HepG2 (cell line): Measurements from ENCODE around the gene FBP1. TPM values are rescaled to one million over a fixed set of nuclear protein-coding genes. Genes with fewer than 3 reads are reported as not detected.

Source experiments
- HHEX ChIP-seq: IDR thresholded peaks from 2 replicates; pipeline ENCODE4 v1.6.1; 2016; ENCODE audit warnings: control low read depth
- NFAT5 ChIP-seq: sonication (generic); formaldehyde crosslinking; IDR thresholded peaks from 2 replicates; pipeline ENCODE4 v1.4.0; 2020; ENCODE audit warnings: missing genetic modification reagents
- REST ChIP-seq, 2 experiments: IDR thresholded peaks; 2 replicates each; pipeline ENCODE4 v1.6.1; 2011 to 2012; ENCODE audit warnings: low read length in 2 of 2, borderline replicate concordance in 1 of 2, low read depth in 1 of 2, mild to moderate bottlenecking in 1 of 2, moderate library complexity in 1 of 2
- RFXANK ChIP-seq: IDR thresholded peaks from 2 replicates; pipeline ENCODE4 v1.6.1; 2016
- ZEB1 ChIP-seq: IDR thresholded peaks from 2 replicates; pipeline ENCODE4 v1.6.1; 2012; ENCODE audit warnings: mild to moderate bottlenecking, low read depth, inconsistent platforms; ENCODE audit not compliant: insufficient replicate concordance
- ZFX ChIP-seq: sonication (generic); formaldehyde crosslinking; IDR thresholded peaks from 2 replicates; pipeline ENCODE4 v1.4.0; 2020; ENCODE audit warnings: mild to moderate bottlenecking, low read depth, missing genetic modification reagents, moderate library complexity
- ZFY ChIP-seq: sonication (generic); formaldehyde crosslinking; IDR thresholded peaks from 2 replicates; pipeline ENCODE4 v1.4.0; 2020; ENCODE audit warnings: missing genetic modification reagents
- ZNF260 ChIP-seq: sonication (generic); formaldehyde crosslinking; IDR thresholded peaks from 2 replicates; pipeline ENCODE4 v1.4.0; 2020; ENCODE audit warnings: missing genetic modification reagents, low read depth, mild to moderate bottlenecking, borderline replicate concordance
- ZNF350 ChIP-seq: sonication (generic); formaldehyde crosslinking; IDR thresholded peaks from 2 replicates; pipeline ENCODE4 v1.4.0; 2020; ENCODE audit warnings: mild to moderate bottlenecking, low read depth, missing genetic modification reagents, borderline replicate concordance
- ZNF382 ChIP-seq: sonication (generic); formaldehyde crosslinking; IDR thresholded peaks from 2 replicates; pipeline ENCODE4 v1.5.0; 2020; ENCODE audit warnings: missing genetic modification reagents, mild to moderate bottlenecking, borderline replicate concordance
- ZNF501 ChIP-seq: sonication (generic); formaldehyde crosslinking; IDR thresholded peaks from 2 replicates; pipeline ENCODE4 v1.5.1; 2020; ENCODE audit warnings: mild to moderate bottlenecking, moderate library complexity, missing genetic modification reagents
- ZNF512 ChIP-seq: sonication (generic); formaldehyde crosslinking; IDR thresholded peaks from 2 replicates; pipeline ENCODE4 v1.4.0; 2020; ENCODE audit warnings: mild to moderate bottlenecking, missing genetic modification reagents
- ZNF792 ChIP-seq: IDR thresholded peaks from 2 replicates; pipeline ENCODE4 v1.6.1; 2016
- ZNF816 ChIP-seq: sonication (generic); formaldehyde crosslinking; IDR thresholded peaks from 2 replicates; pipeline ENCODE4 v1.8.0; 2022; ENCODE audit warnings: missing genetic modification reagents, mild to moderate bottlenecking, borderline replicate concordance
- polyA plus RNA-seq, 8 experiments: library from polyadenylated mRNA; depleted of rRNA in 3 of 8; stranded (reverse) in 7 of 8; unstranded in 1 of 8; fragments of >200 nt; fragmentation: Illumina TruSeq in 4 of 8; extraction: Trizol in 4 of 8; gene quantifications; 2 replicates each; pipeline versions ENCODE4 v1.2.1 to v1.2.3, GENCODE V29; 2011 to 2016; ENCODE audit warnings: low read depth in 4 of 8, missing spikeins in 1 of 8, mixed read lengths in 1 of 8; ENCODE audit not compliant: insufficient read depth in 1 of 8
- total RNA-seq, 5 experiments: library from RNA; depleted of rRNA; stranded (reverse); fragments of >200 nt; fragmentation: Illumina TruSeq; extraction: Trizol; gene quantifications; 2 replicates each; pipeline ENCODE4 v1.2.3, GENCODE V29; 2016; ENCODE audit warnings: low read depth in 1 of 5

The FBP1 gene
- total and polyA plus RNA-seq, 2 of the 13 experiments (the other 11 are each of a cell fraction or from before 2014, with no cell fraction given): 0.29 to 0.53 TPM

GRCh38 chr9:94666364-94667099, 27.2 kb upstream of the FBP1 start (continued):
- TF ChIP-seq HHEX (CRISPR knock-in tag) (no peak), ZFY (CRISPR knock-in tag) (no peak), ZNF350 (CRISPR knock-in tag) (0 out of 2 replicates have a peak, but pooled peaks have one; percentile 18), NFAT5 (CRISPR knock-in tag) (no peak), REST (IDR thresholded peaks at IDR 0.05; ENCODE audit: borderline replicate concordance in 1 of 2, low read depth in 1 of 2, low read length in 2 of 2) (no peak), ZEB1 (peak; percentile 82), RFXANK (CRISPR knock-in tag) (no peak), ZNF816 (no peak), ZNF382 (peak; percentile 57; the same call in 1 of the 2 replicates), ZNF792 (CRISPR knock-in tag) (no peak), ZNF512 (CRISPR knock-in tag) (no peak), ZNF260 (CRISPR knock-in tag) (no peak), ZFX (CRISPR knock-in tag) (peak; percentile 43; the same call in 1 of the 2 replicates), ZNF501 (CRISPR knock-in tag) (peak; percentile 43; the same call in 1 of the 2 replicates)
